ENCODE measurements around the gene LHX4. TPM values are rescaled to one million over a fixed set of nuclear protein-coding genes. Genes with fewer than 3 reads are reported as not detected.

LHX4 gene
- total and polyA plus RNA-seq, 9 of the 15 experiments (the other 6 are each of a cell fraction or from before 2014, with no cell fraction given): 0.01 to 0.11 (median 0.07) TPM; not detected in 5

GRCh38 chr1:180195401-180195800 lies 34.7 kb upstream of the LHX4 start (continued):
- TF ChIP-seq ZFP36 (IDR thresholded peaks at IDR 0.05; ENCODE audit: low read depth, low read length, partially characterized antibody): no peak

DNA sequence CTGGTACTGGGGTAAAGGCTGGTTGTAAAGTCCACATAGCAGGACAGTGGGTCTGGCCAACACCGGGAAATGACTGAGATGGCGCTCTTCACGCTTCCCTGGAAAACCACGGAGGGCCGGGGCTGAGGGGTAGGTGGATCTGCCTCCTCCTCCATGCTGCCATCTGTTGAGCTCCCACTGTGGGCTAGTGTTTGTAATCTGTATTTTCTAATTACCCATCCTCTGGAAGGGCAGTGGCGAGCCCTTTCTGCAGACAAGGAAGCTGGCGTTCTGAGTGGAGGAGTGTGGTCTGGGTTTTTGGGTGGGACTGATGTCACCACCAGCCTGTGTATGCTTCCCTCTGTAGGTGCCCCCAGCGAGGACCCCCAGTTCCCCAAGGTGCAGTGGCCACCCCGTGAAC lies 34.1 kb upstream of the LHX4 start:
- no peak overlapping the region for H3K4me2 ChIP-seq (ENCODE audit: insufficient read depth, low read length)
- in situ Hi-C loops (cut with MboI) (no loop called here), intact Hi-C loops (cut with micrococcal nuclease) (no loop called here)
- FAIRE-seq (no peak), DNase-seq (ENCODE audit: extremely low read depth in 1 of 4, low spot score in 3 of 4) (no peak), ATAC-seq (no peak)
- no peaks in the 10 kb centered on the region; the same call in 1 of the 2 replicates for H4K20me1 ChIP-seq (replicated peaks; ENCODE audit: control insufficient read depth, insufficient read depth, low read length)
- H3K27ac ChIP-seq (ENCODE audit: extremely low read depth, low read depth, low read length): no peak overlapping the region
- 73% methylated on average over 9 of the region's 9 CpGs for WGBS (ENCODE audit: insufficient coverage, low coverage, missing lambda C conversion rate)
- TF ChIP-seq PRDM10 (IDR thresholded peaks at IDR 0.05; ENCODE audit: partially characterized antibody) (no peak), LEF1 (IDR thresholded peaks at IDR 0.05) (no peak), SIN3B (IDR thresholded peaks at IDR 0.05; ENCODE audit: low read depth) (no peak), ERF (CRISPR knock-in tag; IDR thresholded peaks at IDR 0.05) (no peak), SMC3 (conservative IDR thresholded peaks at IDR 0.05; ENCODE audit: insufficient read depth, low read depth, low read length) (no peak), EWSR1 (IDR thresholded peaks at IDR 0.05; ENCODE audit: borderline replicate concordance, low read depth, partially characterized antibody) (no peak), ELF4 (CRISPR knock-in tag; IDR thresholded peaks at IDR 0.05) (no peak), PPARD (CRISPR knock-in tag; IDR thresholded peaks at IDR 0.05) (no peak)
- TF ChIP-seq, protein P1, sequence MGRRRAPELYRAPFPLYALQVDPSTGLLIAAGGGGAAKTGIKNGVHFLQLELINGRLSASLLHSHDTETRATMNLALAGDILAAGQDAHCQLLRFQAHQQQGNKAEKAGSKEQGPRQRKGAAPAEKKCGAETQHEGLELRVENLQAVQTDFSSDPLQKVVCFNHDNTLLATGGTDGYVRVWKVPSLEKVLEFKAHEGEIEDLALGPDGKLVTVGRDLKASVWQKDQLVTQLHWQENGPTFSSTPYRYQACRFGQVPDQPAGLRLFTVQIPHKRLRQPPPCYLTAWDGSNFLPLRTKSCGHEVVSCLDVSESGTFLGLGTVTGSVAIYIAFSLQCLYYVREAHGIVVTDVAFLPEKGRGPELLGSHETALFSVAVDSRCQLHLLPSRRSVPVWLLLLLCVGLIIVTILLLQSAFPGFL (CRISPR knock-in tag; IDR thresholded peaks at IDR 0.05): no peak
- BruUV-seq (replicated peaks): no TSS peak
- ChIA-PET POLR2A (interaction anchor here (0.9 to 1.2 kb wide), 2 partner anchors 51 to 363 kb away, joined by 4 read pairs; no protein-coding TSS in a partner anchor), CTCF (ENCODE audit: low intra/inter-chr PET ratio) (no interaction called here)
- H3K4me3 ChIP-seq: no peak overlapping the region
- H3K36me3 ChIP-seq (ENCODE audit: control insufficient read depth, insufficient read depth, low read length): no peaks in the 10 kb centered on the region
- H3K79me2 ChIP-seq (ENCODE audit: control insufficient read depth, insufficient read depth, low read length): no peaks in the 10 kb centered on the region
- peaks cover 0 to 36% of the 10 kb centered on the region in 2 experiments; a peak in 2 of 5 replicates for H3K4me1 ChIP-seq (replicated peaks in 1 of 2; ENCODE audit: control insufficient read depth in 2 of 2, insufficient read depth in 2 of 2, low read length in 2 of 2)
- no peaks in the 10 kb centered on the region for H3K27me3 ChIP-seq (ENCODE audit: control insufficient read depth in 2 of 2, insufficient read depth in 2 of 2, low read length in 2 of 2)
- H2AFZ ChIP-seq (ENCODE audit: low read depth, low read length): no peak overlapping the region
- no peaks in the 10 kb centered on the region for H3K9me3 ChIP-seq (replicated peaks; ENCODE audit: control insufficient read depth, insufficient read depth, low read depth, low read length)
- no peak overlapping the region for H3K9ac ChIP-seq (ENCODE audit: insufficient read depth in 1 of 2, low read depth in 2 of 2, low read length in 2 of 2)
- H3K9me1 ChIP-seq (ENCODE audit: control insufficient read depth, insufficient read depth, low read length): no peaks in the 10 kb centered on the region

Measured in K562 (cell line).